Measurements from ENCODE around the gene ABCC3. TPM values are rescaled to one million over a fixed set of nuclear protein-coding genes. Genes with fewer than 3 reads are reported as not detected.

The ABCC3 gene
- total RNA-seq, 1 experiment from 2014 or later: not detected

DNA sequence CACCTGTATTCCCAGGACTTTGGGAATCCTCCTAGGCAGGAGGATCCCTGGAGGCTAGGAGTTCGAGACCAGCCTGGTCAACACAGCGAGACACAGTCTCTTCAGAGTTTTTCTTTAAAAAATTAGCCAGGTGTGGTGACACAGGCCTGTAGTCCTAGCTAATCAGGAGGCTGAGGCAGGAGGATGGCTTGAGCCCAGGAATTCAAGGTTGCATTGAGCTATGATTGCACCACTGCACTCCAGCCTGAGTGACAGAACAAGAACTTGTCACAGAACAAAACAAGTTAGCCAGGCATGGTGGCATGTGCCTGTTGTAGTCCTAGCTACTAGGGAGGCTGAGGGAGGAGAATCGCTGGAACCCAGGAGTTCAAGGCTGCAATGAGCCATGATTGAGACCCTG lies 48.3 kb downstream of the ABCC3 start:
- H3K9ac ChIP-seq (ENCODE audit: low read length): no peak overlapping the region
- DNase-seq: no peak
- no peaks in the 10 kb centered on the region for H3K4me1 ChIP-seq (ENCODE audit: low read length)

DNA sequence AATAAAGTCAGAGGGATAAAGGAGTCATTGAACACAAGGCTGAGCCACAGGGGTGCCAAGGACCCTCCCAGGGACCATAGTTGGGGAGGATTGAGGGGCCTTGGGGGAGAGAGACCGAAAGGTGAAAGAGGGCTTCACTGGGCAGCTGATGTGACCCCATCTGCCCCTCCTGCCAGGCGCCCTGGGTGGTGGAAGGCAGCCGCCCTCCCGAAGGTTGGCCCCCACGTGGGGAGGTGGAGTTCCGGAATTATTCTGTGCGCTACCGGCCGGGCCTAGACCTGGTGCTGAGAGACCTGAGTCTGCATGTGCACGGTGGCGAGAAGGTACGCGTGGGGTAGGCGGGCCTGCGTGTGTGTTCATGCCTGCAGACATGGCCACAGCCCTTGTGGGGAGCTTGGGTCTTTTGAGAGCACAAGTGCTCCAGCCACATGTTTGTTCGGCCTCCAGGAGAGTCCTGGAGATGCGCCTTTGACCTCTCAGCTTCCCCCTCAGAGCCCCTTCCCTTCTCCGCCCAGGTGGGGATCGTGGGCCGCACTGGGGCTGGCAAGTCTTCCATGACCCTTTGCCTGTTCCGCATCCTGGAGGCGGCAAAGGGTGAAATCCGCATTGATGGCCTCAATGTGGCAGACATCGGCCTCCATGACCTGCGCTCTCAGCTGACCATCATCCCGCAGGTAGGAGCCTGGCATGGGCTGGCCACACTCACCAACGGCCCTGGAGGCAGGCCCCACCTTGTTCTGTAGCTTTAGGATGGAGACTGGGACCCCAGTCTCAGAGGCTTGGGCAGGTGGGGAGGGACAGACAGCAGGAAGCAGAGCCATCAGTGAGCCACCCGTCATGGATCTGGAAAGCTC lies 49.0 kb downstream of the ABCC3 start:
- no peaks in the 10 kb centered on the region for H3K9me2 ChIP-seq (replicated peaks; ENCODE audit: insufficient read depth, low read length)
- no peaks in the 10 kb centered on the region for H3K36me3 ChIP-seq (ENCODE audit: insufficient read depth, low read length)
- no peaks in the 10 kb centered on the region for H4K20me1 ChIP-seq (ENCODE audit: insufficient read depth, low read depth, low read length)
- DNase-seq: no peak
- no peak overlapping the region for H2AFZ ChIP-seq (ENCODE audit: low read length)
- H3K4me3 ChIP-seq (ENCODE audit: low read length): no peak overlapping the region
- no peaks in the 10 kb centered on the region for H3K9me3 ChIP-seq (ENCODE audit: low read length)
- H3K27me3 ChIP-seq (ENCODE audit: low read length): no peaks in the 10 kb centered on the region
- H3K4me1 ChIP-seq (ENCODE audit: low read length): no peaks in the 10 kb centered on the region
- H3K9ac ChIP-seq (ENCODE audit: low read length): no peak overlapping the region
- H3K79me2 ChIP-seq (ENCODE audit: low read length): no peaks in the 10 kb centered on the region
- no peak overlapping the region for H3K4me2 ChIP-seq (ENCODE audit: low read depth, low read length, poor library complexity, severe bottlenecking)
- no peak overlapping the region for H3K27ac ChIP-seq (ENCODE audit: low read length)

More for the DNA sequence above, 48.3 kb downstream of the ABCC3 start:
- Histone ChIP-seq H3K27ac (ENCODE audit: low read length) (no peak overlapping the region), H3K27me3 (ENCODE audit: low read length) (no peaks in the 10 kb centered on the region), H3K36me3 (ENCODE audit: insufficient read depth, low read length) (no peaks in the 10 kb centered on the region), H3K9me2 (replicated peaks; ENCODE audit: insufficient read depth, low read length) (no peaks in the 10 kb centered on the region), H3K79me2 (ENCODE audit: low read length) (no peaks in the 10 kb centered on the region), H4K20me1 (ENCODE audit: insufficient read depth, low read depth, low read length) (no peaks in the 10 kb centered on the region), H2AFZ (ENCODE audit: low read length) (no peak overlapping the region), H3K9me3 (ENCODE audit: low read length) (no peaks in the 10 kb centered on the region), H3K4me2 (ENCODE audit: low read depth, low read length, poor library complexity, severe bottlenecking) (no peak overlapping the region), H3K4me3 (ENCODE audit: low read length) (no peak overlapping the region)

DNA sequence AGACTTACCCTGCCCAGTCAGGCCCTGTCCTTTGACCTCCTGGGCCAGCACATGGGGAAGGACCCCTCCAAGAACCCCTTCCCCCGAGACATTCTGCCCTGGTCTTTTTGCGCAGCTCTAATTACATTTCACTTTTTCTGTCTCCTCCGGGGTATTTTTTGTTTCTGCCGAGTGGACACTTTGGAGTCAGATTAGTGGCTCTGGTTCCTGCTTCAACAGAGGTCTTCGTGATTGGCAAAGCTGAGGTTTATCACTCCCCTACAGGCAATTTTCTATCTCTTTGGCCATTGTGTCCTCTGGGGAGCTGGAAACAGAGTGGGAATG lies 49.6 kb downstream of the ABCC3 start:
- Histone ChIP-seq H3K27me3 (ENCODE audit: low read length) (no peaks in the 10 kb centered on the region), H2AFZ (ENCODE audit: low read length) (no peak overlapping the region), H3K4me3 (ENCODE audit: low read length) (no peak overlapping the region), H3K36me3 (ENCODE audit: insufficient read depth, low read length) (no peaks in the 10 kb centered on the region), H3K9ac (ENCODE audit: low read length) (no peak overlapping the region), H3K4me2 (ENCODE audit: low read depth, low read length, poor library complexity, severe bottlenecking) (no peak overlapping the region), H3K79me2 (ENCODE audit: low read length) (no peaks in the 10 kb centered on the region), H3K27ac (ENCODE audit: low read length) (no peak overlapping the region), H3K9me2 (replicated peaks; ENCODE audit: insufficient read depth, low read length) (no peaks in the 10 kb centered on the region), H3K9me3 (ENCODE audit: low read length) (no peaks in the 10 kb centered on the region), H3K4me1 (ENCODE audit: low read length) (no peaks in the 10 kb centered on the region), H4K20me1 (ENCODE audit: insufficient read depth, low read depth, low read length) (no peaks in the 10 kb centered on the region)
- DNase-seq: no peak

DNA sequence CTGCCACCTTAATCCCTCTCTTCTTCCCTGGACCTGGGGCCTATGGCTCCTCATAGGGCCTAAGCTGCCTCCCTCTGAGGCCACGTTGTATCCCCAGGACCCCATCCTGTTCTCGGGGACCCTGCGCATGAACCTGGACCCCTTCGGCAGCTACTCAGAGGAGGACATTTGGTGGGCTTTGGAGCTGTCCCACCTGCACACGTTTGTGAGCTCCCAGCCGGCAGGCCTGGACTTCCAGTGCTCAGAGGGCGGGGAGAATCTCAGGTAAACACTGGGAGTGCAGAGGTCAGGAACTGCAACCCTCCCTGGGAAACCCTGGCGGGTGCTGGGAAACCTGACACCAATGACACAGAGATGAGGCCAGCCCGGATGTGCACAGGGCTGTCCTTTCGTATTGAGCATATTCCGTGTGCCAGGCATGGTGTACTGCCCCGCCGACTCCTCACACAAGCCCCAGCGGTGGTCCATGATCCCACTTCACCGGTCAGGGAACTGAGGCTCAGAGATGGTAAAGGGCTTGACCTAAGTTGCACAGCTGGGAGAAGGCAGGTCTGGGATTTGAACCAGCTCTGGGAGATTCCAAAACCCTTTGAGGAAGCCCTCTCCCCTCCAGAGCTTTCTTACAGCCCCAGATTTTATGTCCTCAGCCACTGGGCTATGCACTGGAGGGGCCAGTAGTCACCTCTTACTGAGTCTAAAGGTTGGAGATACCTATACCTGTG lies 50.1 kb downstream of the ABCC3 start:
- no peak overlapping the region for H3K9ac ChIP-seq (ENCODE audit: low read length)

DNA sequence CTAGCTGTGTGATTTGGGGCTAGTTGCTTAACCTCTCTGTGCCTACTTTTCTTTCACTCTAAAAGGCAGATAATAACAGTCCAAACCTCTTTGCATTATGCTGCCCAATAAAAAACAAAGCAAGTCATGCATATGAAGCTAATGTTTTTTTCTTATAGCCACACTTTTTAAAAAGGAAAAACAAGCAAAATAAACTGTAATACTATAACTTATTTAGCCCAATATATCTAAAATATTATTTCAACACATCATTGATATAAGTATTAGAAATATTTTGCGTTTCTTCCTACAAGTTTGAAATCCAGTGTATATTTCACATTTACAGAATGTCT lies 50.6 kb downstream of the ABCC3 start:
- Histone ChIP-seq H3K4me1 (ENCODE audit: low read length) (no peaks in the 10 kb centered on the region), H3K9ac (ENCODE audit: low read length) (no peak overlapping the region), H3K27ac (ENCODE audit: low read length) (no peak overlapping the region), H3K9me2 (replicated peaks; ENCODE audit: insufficient read depth, low read length) (no peaks in the 10 kb centered on the region), H3K9me3 (ENCODE audit: low read length) (no peaks in the 10 kb centered on the region), H3K79me2 (ENCODE audit: low read length) (no peaks in the 10 kb centered on the region), H3K27me3 (ENCODE audit: low read length) (no peaks in the 10 kb centered on the region), H3K4me3 (ENCODE audit: low read length) (no peak overlapping the region), H3K36me3 (ENCODE audit: insufficient read depth, low read length) (no peaks in the 10 kb centered on the region), H3K4me2 (ENCODE audit: low read depth, low read length, poor library complexity, severe bottlenecking) (no peak overlapping the region), H4K20me1 (ENCODE audit: insufficient read depth, low read depth, low read length) (no peaks in the 10 kb centered on the region), H2AFZ (ENCODE audit: low read length) (no peak overlapping the region)
- DNase-seq: no peak

More for the DNA sequence above, 50.1 kb downstream of the ABCC3 start:
- DNase-seq: no peak
- no peaks in the 10 kb centered on the region for H3K36me3 ChIP-seq (ENCODE audit: insufficient read depth, low read length)
- no peaks in the 10 kb centered on the region for H3K79me2 ChIP-seq (ENCODE audit: low read length)
- H2AFZ ChIP-seq (ENCODE audit: low read length): no peak overlapping the region
- H3K9me3 ChIP-seq (ENCODE audit: low read length): no peaks in the 10 kb centered on the region
- H3K4me1 ChIP-seq (ENCODE audit: low read length): no peaks in the 10 kb centered on the region
- H3K4me2 ChIP-seq (ENCODE audit: low read depth, low read length, poor library complexity, severe bottlenecking): no peak overlapping the region
- H4K20me1 ChIP-seq (ENCODE audit: insufficient read depth, low read depth, low read length): no peaks in the 10 kb centered on the region
- H3K27ac ChIP-seq (ENCODE audit: low read length): no peak overlapping the region
- H3K9me2 ChIP-seq (replicated peaks; ENCODE audit: insufficient read depth, low read length): no peaks in the 10 kb centered on the region
- H3K27me3 ChIP-seq (ENCODE audit: low read length): no peaks in the 10 kb centered on the region
- H3K4me3 ChIP-seq (ENCODE audit: low read length): no peak overlapping the region

DNA sequence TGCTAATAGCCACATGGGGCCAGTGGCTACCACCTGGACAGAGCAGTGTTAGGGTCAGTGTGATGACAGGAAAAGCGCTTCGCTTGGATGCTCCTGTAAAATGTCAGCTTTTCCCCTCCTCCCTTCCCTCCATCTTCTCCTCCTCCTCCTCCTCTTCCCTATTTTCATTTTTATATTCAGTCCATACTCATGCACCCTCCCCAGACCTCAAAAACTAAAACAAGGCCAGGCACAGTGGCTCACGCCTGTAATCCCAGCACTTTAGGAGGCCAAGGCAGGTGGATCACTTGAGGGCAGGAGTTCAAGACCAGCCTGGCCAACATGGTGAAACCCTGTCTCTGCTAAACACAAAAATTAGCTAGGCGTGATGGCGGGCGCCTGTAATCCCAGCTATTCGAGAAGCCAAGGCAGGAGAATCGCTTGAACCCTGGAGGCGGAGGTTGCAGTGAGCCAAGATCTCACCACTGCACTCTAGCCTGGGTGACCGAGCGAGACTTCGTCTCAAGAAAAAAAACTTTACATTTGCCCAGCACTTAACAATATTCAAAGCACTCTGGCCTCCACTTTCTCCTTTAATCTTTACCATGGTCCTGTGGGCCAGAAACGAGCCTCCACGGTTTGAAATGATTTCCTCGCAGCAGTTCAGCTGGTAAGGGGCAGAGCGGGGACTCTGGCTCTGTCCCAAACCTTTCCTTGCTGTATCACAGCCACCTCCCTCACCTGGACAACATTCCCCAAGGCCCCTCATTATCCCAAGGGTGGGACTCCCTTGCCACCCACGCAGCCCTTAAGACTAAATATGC lies 51.2 kb downstream of the ABCC3 start:
- Histone ChIP-seq H3K4me2 (ENCODE audit: low read depth, low read length, poor library complexity, severe bottlenecking) (no peak overlapping the region), H3K27ac (ENCODE audit: low read length) (no peak overlapping the region), H3K9me3 (ENCODE audit: low read length) (no peaks in the 10 kb centered on the region), H3K9ac (ENCODE audit: low read length) (no peak overlapping the region), H3K27me3 (ENCODE audit: low read length) (no peaks in the 10 kb centered on the region), H3K9me2 (replicated peaks; ENCODE audit: insufficient read depth, low read length) (no peaks in the 10 kb centered on the region), H4K20me1 (ENCODE audit: insufficient read depth, low read depth, low read length) (no peaks in the 10 kb centered on the region), H3K4me1 (ENCODE audit: low read length) (no peaks in the 10 kb centered on the region), H2AFZ (ENCODE audit: low read length) (no peak overlapping the region), H3K79me2 (ENCODE audit: low read length) (no peaks in the 10 kb centered on the region), H3K4me3 (ENCODE audit: low read length) (no peak overlapping the region), H3K36me3 (ENCODE audit: insufficient read depth, low read length) (no peaks in the 10 kb centered on the region)
- no peak for DNase-seq

DNA sequence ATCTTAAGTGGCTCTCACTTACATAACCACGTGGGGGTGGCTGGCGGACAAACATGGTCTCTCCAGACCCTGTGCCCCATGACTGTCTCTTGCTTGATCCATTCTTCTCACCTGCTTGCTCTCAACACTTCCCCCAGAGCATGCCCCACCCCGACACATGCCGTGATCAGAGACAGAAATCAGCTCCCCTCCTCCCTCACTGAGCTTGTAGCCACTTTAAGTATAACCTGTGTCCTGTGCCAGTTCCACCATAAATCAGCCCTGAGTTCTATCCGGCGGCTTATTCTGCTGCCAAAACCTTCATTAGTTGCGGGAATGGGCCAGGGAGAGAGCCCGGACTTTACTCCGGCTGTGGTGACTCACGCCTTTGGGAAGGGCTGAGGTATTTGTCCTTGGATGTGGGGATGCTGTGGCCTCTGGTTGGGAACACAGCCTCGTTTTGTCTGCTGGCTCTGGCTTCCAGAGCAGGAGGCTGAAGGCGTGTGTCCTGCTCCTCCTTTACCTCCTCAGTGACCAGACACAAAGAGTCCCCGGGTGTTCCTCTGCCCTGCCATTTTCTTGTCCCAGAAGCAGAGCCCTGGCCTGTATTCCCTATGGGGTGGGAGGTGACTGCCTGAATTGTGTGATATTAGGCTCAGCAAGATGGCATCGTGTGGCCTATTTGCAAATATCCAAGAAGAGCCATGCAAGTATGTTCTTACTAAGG lies 52.0 kb downstream of the ABCC3 start:
- Histone ChIP-seq H3K4me3 (ENCODE audit: low read length) (no peak overlapping the region), H3K9ac (ENCODE audit: low read length) (no peak overlapping the region), H3K27ac (ENCODE audit: low read length) (no peak overlapping the region), H3K9me3 (ENCODE audit: low read length) (no peaks in the 10 kb centered on the region), H3K4me2 (ENCODE audit: low read depth, low read length, poor library complexity, severe bottlenecking) (no peak overlapping the region), H3K79me2 (ENCODE audit: low read length) (no peaks in the 10 kb centered on the region), H4K20me1 (ENCODE audit: insufficient read depth, low read depth, low read length) (no peaks in the 10 kb centered on the region), H3K9me2 (replicated peaks; ENCODE audit: insufficient read depth, low read length) (no peaks in the 10 kb centered on the region), H3K27me3 (ENCODE audit: low read length) (no peaks in the 10 kb centered on the region), H2AFZ (ENCODE audit: low read length) (no peak overlapping the region), H3K36me3 (ENCODE audit: insufficient read depth, low read length) (no peaks in the 10 kb centered on the region), H3K4me1 (ENCODE audit: low read length) (no peaks in the 10 kb centered on the region)
- DNase-seq: no peak
